ENCODE results near the gene LHPP. TPM values are rescaled to one million over a fixed set of nuclear protein-coding genes. Genes with fewer than 3 reads are reported as not detected.

LHPP gene
- total and polyA plus RNA-seq, 10 of the 15 experiments (the other 5 are each of a cell fraction or from before 2014, with no cell fraction given), result 0.79 to 9.8 (median 6.7) TPM

- Histone ChIP-seq H3K9me3 (replicated peaks; ENCODE audit: control insufficient read depth, insufficient read depth, low read length) (no peaks in the 10 kb centered on the region), H3K79me2 (ENCODE audit: control insufficient read depth, insufficient read depth, low read length) (no peaks in the 10 kb centered on the region), H3K4me2 (ENCODE audit: control insufficient read depth, insufficient read depth) (no peak overlapping the region), H3K9ac (ENCODE audit: control insufficient read depth, insufficient read depth, low read length) (no peak overlapping the region), H3K4me3 (no peak overlapping the region), H3K36me3 (ENCODE audit: control insufficient read depth in 2 of 2, insufficient read depth in 2 of 2, low read length in 1 of 2) (no peaks in the 10 kb centered on the region), H2AFZ (ENCODE audit: control insufficient read depth, low read depth, low read length) (no peak overlapping the region), H3K27ac (ENCODE audit: control insufficient read depth, insufficient read depth) (no peak overlapping the region), H4K20me1 (ENCODE audit: control insufficient read depth, insufficient read depth) (no peaks in the 10 kb centered on the region), H3K4me1 (ENCODE audit: control insufficient read depth, insufficient read depth, low read length) (peaks cover 3% of the 10 kb centered on the region), H3K27me3 (replicated peaks in 1 of 2; ENCODE audit: control insufficient read depth in 2 of 2, insufficient read depth in 2 of 2, low read length in 1 of 2) (no peaks in the 10 kb centered on the region)
- FAIRE-seq, result no peak
- WGBS (ENCODE audit: insufficient coverage, insufficient replicate concordance, low lambda C conversion rate, missing lambda C conversion rate), result 65% methylated on average over 14 of the region's 14 CpGs
- intact Hi-C loops (cut with micrococcal nuclease; ENCODE audit: unreplicated experiment), result no loop called here
- in situ Hi-C loops (cut with MboI), result no loop called here
- CTCF ChIA-PET, result interaction anchor here (1.1 kb wide), 1 partner anchor 189 kb away, joined by 3 read pairs; no protein-coding TSS in a partner anchor
- no peak for DNase-seq (ENCODE audit: low read depth, low spot score)
- POLR2A ChIA-PET, result no interaction called here
- RAD21 ChIA-PET (ENCODE audit: unreplicated experiment), result interaction anchor here (0.8 to 1.0 kb wide), 2 partner anchors 136 to 196 kb away, joined by 3 to 5 read pairs; no protein-coding TSS in a partner anchor
- SMC1A ChIA-PET (ENCODE audit: uncharacterized antibody, unreplicated experiment), result interaction anchor here (1.0 kb wide), 1 partner anchor 72 kb away, joined by 3 read pairs; no protein-coding TSS in a partner anchor
- no peak for ATAC-seq
- no TSS peak for BruUV-seq (replicated peaks)
- no peak for TF ChIP-seq MTA2 (IDR thresholded peaks at IDR 0.05; ENCODE audit: low read depth)
- no peak for TF ChIP-seq MAX (IDR thresholded peaks at IDR 0.05; ENCODE audit: low read depth, low read length)
- no peak for TF ChIP-seq CHD4 (IDR thresholded peaks at IDR 0.05)
- TF ChIP-seq SMC3 (IDR thresholded peaks at IDR 0.05; ENCODE audit: borderline replicate concordance, low read length), result no peak
These were observed 91.2 kb downstream of the LHPP start for GRCh38 chr10:124552691-124553276.

- Histone ChIP-seq H3K79me2 (ENCODE audit: control insufficient read depth, insufficient read depth, low read length) (no peaks in the 10 kb centered on the region), H3K36me3 (ENCODE audit: control insufficient read depth in 2 of 2, insufficient read depth in 2 of 2, low read length in 1 of 2) (no peaks in the 10 kb centered on the region), H3K4me2 (ENCODE audit: control insufficient read depth, insufficient read depth) (no peak overlapping the region), H3K4me3 (no peak overlapping the region), H3K9ac (ENCODE audit: control insufficient read depth, insufficient read depth, low read length) (no peak overlapping the region), H3K27me3 (replicated peaks in 1 of 2; ENCODE audit: control insufficient read depth in 2 of 2, insufficient read depth in 2 of 2, low read length in 1 of 2) (no peaks in the 10 kb centered on the region), H2AFZ (ENCODE audit: control insufficient read depth, low read depth, low read length) (no peak overlapping the region), H3K9me3 (replicated peaks; ENCODE audit: control insufficient read depth, insufficient read depth, low read length) (no peaks in the 10 kb centered on the region), H3K27ac (ENCODE audit: control insufficient read depth, insufficient read depth) (no peak overlapping the region), H4K20me1 (ENCODE audit: control insufficient read depth, insufficient read depth) (no peaks in the 10 kb centered on the region), H3K4me1 (ENCODE audit: control insufficient read depth, insufficient read depth, low read length) (peaks cover 3% of the 10 kb centered on the region)
- 51% methylated on average over 10 of the region's 10 CpGs for WGBS (ENCODE audit: insufficient coverage, insufficient replicate concordance, low lambda C conversion rate, missing lambda C conversion rate)
- in situ Hi-C loops (cut with MboI), result no loop called here
- ChIA-PET SMC1A (ENCODE audit: uncharacterized antibody, unreplicated experiment) (interaction anchor here (1.3 kb wide), 1 partner anchor 191 kb away, joined by 3 read pairs; no protein-coding TSS in a partner anchor), CTCF (no interaction called here), RAD21 (ENCODE audit: unreplicated experiment) (no interaction called here), POLR2A (no interaction called here)
- no peak; the same call in 2 of the 3 replicates for ATAC-seq
- DNase-seq (ENCODE audit: low read depth, low spot score), result no peak
- intact Hi-C loops (cut with micrococcal nuclease; ENCODE audit: unreplicated experiment), result no loop called here
- FAIRE-seq, result no peak
- no TSS peak for BruUV-seq (replicated peaks)
- TF ChIP-seq WRNIP1 (IDR thresholded peaks at IDR 0.05; ENCODE audit: borderline replicate concordance, low read depth, low read length), result no peak
- TF ChIP-seq ETV6 (conservative IDR thresholded peaks at IDR 0.05 in 1 of 2, IDR thresholded peaks at IDR 0.05 in 1 of 2; ENCODE audit: borderline replicate concordance in 1 of 2, low read depth in 1 of 2), result no peak
- TF ChIP-seq YY1 (IDR thresholded peaks at IDR 0.05; ENCODE audit: low read depth, low read length), result no peak
- TF ChIP-seq ZNF217 (IDR thresholded peaks at IDR 0.05), result no peak
- TF ChIP-seq E4F1 (IDR thresholded peaks at IDR 0.05; ENCODE audit: borderline replicate concordance, partially characterized antibody), result no peak
These were observed 92.6 kb downstream of the LHPP start for GRCh38 chr10:124554085-124554858.
